Kidney epithelial cell (primary cell): Measurements from ENCODE around the gene FTO. TPM values are rescaled to one million over a fixed set of nuclear protein-coding genes. Genes with fewer than 3 reads are reported as not detected.
"Not testable (repeated sequence)": the region's sequence is repeated elsewhere in the genome, so short reads cannot be mapped to it uniquely, and the experiment has no call there.

ENCODE experiments used
- DNase-seq: peaks from one replicate; pipeline ENCODE4 v3.0.0-alpha.2; 2010; ENCODE audit warnings: low read depth
- H3K27me3 ChIP-seq: 2 replicates; pipeline ENCODE4 v1.6.0; 2011; ENCODE audit warnings: low read length; ENCODE audit not compliant: control insufficient read depth, insufficient read depth
- H3K36me3 ChIP-seq: 2 replicates; pipeline ENCODE4 v1.5.1; 2011; ENCODE audit warnings: low read length; ENCODE audit not compliant: control insufficient read depth, insufficient read depth
- H3K4me3 ChIP-seq: 2 replicates; pipeline ENCODE4 v1.5.1; 2011; ENCODE audit warnings: low read depth, mild to moderate bottlenecking, control low read depth, low read length
- CTCF ChIP-seq: IDR thresholded peaks from 2 replicates; pipeline ENCODE4 v1.5.1; 2011; ENCODE audit warnings: mild to moderate bottlenecking, moderate library complexity, low read length, control low read depth, inconsistent platforms; ENCODE audit not compliant: insufficient read depth, poor library complexity, severe bottlenecking
- total RNA-seq: library from RNA; depleted of rRNA; stranded (reverse); fragments of >200 nt; gene quantifications from 2 replicates; pipeline ENCODE4 v1.2.3, GENCODE V29; 2015

Gene FTO
- total RNA-seq, 1 donor from 2014 or later: 66.9 TPM

DNA sequence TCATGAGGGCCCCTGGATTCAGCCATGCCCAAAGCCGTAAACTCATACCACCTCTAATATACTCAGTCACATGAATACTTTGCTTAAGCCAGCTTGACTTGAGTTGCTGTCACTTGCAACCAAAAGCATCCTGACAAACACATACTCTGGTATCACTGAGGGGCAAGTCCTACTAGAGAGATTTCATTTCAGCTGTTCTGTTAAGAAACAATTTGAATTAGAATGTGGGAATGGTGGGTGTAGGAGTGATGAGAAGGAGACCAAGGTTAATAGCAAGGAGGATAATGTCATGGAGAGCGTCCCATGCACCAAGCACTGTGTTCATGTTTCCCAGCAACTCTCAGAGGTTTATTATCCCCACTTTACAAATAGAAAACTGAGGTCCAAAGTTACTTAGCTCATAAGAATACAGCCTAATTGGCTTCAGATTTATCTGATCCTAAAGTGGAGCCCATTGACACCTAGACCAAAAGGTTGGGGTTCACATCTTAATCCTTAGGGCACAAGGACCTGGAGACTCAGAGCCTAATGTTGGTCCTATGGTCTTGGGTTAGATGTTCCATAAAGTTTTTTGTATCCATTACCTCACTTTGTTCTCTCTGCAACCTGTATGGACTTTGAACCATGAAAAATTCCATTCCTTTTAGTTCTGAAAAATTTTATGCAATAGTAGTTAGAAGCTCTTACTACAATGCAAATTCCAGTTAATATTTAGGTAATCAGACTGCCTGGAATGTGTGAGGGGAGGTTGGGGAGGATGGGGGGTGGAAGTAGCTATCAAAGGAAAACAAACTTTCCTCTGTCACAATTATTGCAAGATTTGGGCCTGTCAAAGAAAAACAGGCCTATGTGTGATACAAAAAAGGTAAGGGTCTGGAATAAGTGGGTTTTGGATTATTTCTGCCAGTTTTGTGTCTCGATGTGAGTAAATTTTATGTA is 476.7 kb downstream of the FTO start:
- no peak for DNase-seq
- H3K27me3 ChIP-seq: no peaks in the 10 kb centered on the region
- no peak overlapping the region for H3K4me3 ChIP-seq
- H3K36me3 ChIP-seq: no peaks in the 10 kb centered on the region
- TF ChIP-seq CTCF: no peak

DNA sequence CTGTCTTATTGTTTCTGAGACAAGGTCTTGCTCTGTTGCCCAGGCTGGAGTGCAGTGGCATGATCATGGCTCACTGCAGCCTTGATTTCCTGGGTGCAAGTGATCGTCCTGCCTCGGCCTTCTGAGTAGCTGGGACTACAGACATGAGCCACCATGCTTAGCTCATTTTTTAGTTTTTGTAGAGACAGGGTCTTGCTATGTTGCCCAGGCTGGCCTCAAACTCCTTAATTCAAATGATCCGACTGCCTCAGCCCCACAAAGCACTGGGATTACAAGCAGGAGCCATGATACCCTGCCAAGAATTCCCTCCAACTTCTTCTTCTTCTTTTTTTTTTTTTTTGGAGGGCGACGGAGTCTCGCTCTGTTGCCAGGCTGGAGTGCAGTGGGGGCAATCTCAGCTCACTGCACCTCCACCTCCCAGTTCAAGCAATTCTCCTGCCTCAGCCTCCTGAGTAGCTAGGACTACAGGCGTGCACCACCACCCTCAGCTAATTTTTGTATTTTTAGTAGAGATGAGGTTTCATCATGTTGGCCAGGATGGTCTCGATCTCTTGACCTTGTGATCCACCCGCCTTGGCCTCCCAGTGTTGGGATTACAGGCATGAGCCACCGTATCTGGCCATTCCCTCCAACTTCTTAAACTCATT is 477.9 kb downstream of the FTO start:
- H3K36me3 ChIP-seq, H3K4me3 ChIP-seq, H3K27me3 ChIP-seq, DNase-seq: not testable (repeated sequence)

- Histone ChIP-seq H3K36me3 (no peaks in the 10 kb centered on the region), H3K27me3 (peaks cover 2% of the 10 kb centered on the region), H3K4me3 (no peak overlapping the region)
- no peak for DNase-seq
- TF ChIP-seq CTCF: no peak
Measured at GRCh38 chr16:54185045-54185444, 481.1 kb downstream of the FTO start.

DNA sequence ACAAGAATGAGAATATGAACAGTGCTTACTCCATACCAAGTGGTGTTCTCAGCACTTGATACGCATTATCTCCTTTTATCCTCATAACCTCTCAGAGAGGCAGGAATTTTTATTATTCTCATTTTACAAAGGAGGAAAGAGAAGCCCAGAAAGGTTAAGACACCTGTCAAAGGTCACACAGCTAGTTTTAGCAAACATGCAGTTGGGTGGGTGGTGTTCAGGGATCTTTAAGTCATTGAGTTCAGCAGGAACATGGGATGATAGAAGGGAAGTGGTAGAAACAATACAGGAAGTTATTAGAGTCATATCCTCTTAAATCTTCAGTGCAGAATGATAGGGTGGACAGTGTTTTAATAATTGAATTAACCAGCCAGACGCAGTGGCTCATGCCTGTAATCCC is 487.2 kb downstream of the FTO start:
- no peak overlapping the region for H3K4me3 ChIP-seq
- DNase-seq: no peak
- TF ChIP-seq CTCF: no peak

DNA sequence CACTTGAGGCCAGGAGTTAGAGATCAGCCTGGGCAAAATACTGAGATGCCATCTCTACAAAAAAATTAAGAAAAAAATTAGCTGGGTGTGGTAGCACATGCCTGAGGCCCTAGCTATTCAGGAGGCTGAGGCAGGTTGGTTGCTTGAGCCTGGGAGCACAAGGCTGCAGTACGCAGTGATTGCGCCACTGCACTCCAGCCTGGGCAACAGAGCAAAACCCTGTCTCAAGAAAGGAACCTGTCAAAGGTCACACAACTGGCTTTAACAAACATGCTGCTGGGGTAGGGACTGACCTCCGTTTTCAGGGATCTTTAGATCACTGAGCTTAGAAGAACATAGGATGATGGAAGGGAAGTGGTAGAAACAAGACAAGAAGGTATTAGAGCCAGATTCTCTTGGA is 487.6 kb downstream of the FTO start:
- no peak for TF ChIP-seq CTCF
- Histone ChIP-seq H3K4me3 (no peak overlapping the region), H3K36me3 (no peaks in the 10 kb centered on the region), H3K27me3 (peaks cover 2% of the 10 kb centered on the region)
- DNase-seq: no peak

More for the DNA sequence above, 487.2 kb downstream of the FTO start:
- no peaks in the 10 kb centered on the region for H3K36me3 ChIP-seq
- peaks cover 2% of the 10 kb centered on the region for H3K27me3 ChIP-seq

GRCh38 chr16:54193013-54193664 is 489.2 kb downstream of the FTO start:
- no peak overlapping the region for H3K4me3 ChIP-seq

More at GRCh38 chr16:54193013-54193664, 489.2 kb downstream of the FTO start:
- Histone ChIP-seq H3K27me3 (no peaks in the 10 kb centered on the region), H3K36me3 (no peaks in the 10 kb centered on the region)
- no peak for DNase-seq
- TF ChIP-seq CTCF: no peak
